Neural progenitor cell (in vitro differentiated cells): ENCODE measurements around the gene PLA2G6.

Experiments
- EZH2 ChIP-seq: fragments of 200-600 bp; sonication (generic); IDR thresholded peaks from 2 replicates; pipeline ENCODE4 v1.6.1; 2017; ENCODE audit warnings: antibody characterized with exemption, mild to moderate bottlenecking, moderate library complexity
- EZH2phosphoT487 ChIP-seq: fragments of 200-600 bp; sonication (generic); IDR thresholded peaks from 2 replicates; pipeline ENCODE4 v1.6.1; 2017; ENCODE audit warnings: antibody characterized with exemption
- TF ChIP-seq, protein P1 (sequence below): fragments of 200-600 bp; sonication (generic); IDR thresholded peaks from 2 replicates; pipeline ENCODE4 v1.5.1; 2017; ENCODE audit warnings: antibody characterized with exemption, mild to moderate bottlenecking

GRCh38 chr22:38077595-38077994 is 104.0 kb downstream of the PLA2G6 start:
- TF ChIP-seq EZH2 (no peak), EZH2phosphoT487 (no peak)
- TF ChIP-seq, protein P1, sequence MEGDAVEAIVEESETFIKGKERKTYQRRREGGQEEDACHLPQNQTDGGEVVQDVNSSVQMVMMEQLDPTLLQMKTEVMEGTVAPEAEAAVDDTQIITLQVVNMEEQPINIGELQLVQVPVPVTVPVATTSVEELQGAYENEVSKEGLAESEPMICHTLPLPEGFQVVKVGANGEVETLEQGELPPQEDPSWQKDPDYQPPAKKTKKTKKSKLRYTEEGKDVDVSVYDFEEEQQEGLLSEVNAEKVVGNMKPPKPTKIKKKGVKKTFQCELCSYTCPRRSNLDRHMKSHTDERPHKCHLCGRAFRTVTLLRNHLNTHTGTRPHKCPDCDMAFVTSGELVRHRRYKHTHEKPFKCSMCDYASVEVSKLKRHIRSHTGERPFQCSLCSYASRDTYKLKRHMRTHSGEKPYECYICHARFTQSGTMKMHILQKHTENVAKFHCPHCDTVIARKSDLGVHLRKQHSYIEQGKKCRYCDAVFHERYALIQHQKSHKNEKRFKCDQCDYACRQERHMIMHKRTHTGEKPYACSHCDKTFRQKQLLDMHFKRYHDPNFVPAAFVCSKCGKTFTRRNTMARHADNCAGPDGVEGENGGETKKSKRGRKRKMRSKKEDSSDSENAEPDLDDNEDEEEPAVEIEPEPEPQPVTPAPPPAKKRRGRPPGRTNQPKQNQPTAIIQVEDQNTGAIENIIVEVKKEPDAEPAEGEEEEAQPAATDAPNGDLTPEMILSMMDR = no peak
